ENCODE results near the gene UBD. TPM values are rescaled to one million over a fixed set of nuclear protein-coding genes. Genes with fewer than 3 reads are reported as not detected.

Gene UBD
- total RNA-seq, 1 donor = not detected

GRCh38 chr6:29509711-29510110 is 49.8 kb downstream of the UBD start:
- no peak overlapping the region for H3K4me3 ChIP-seq (ENCODE audit: low read depth, low read length)
- no peak for TF ChIP-seq CTCF (IDR thresholded peaks at IDR 0.05; ENCODE audit: insufficient read depth, low read depth, low read length)
- no peak for DNase-seq (ENCODE audit: low read depth)

- DNase-seq (ENCODE audit: low read depth) = no peak
- H3K4me3 ChIP-seq (ENCODE audit: low read depth, low read length) = no peak overlapping the region
- no peak for TF ChIP-seq CTCF (IDR thresholded peaks at IDR 0.05; ENCODE audit: insufficient read depth, low read depth, low read length)
Measured at GRCh38 chr6:29509239-29509638, 50.3 kb downstream of the UBD start.

GRCh38 chr6:29507319-29507718 is 52.2 kb downstream of the UBD start:
- no peak for TF ChIP-seq CTCF (IDR thresholded peaks at IDR 0.05; ENCODE audit: insufficient read depth, low read depth, low read length)
- DNase-seq (ENCODE audit: low read depth) = no peak
- H3K4me3 ChIP-seq (ENCODE audit: low read depth, low read length) = no peak overlapping the region

- no peak overlapping the region for H3K4me3 ChIP-seq (ENCODE audit: low read depth, low read length)
- no peak for TF ChIP-seq CTCF (IDR thresholded peaks at IDR 0.05; ENCODE audit: insufficient read depth, low read depth, low read length)
- DNase-seq (ENCODE audit: low read depth) = no peak
Measured at GRCh38 chr6:29506446-29507067, 53.0 kb downstream of the UBD start.

GRCh38 chr6:29505808-29506207 is 53.7 kb downstream of the UBD start:
- H3K4me3 ChIP-seq (ENCODE audit: low read depth, low read length) = no peak overlapping the region
- no peak for TF ChIP-seq CTCF (IDR thresholded peaks at IDR 0.05; ENCODE audit: insufficient read depth, low read depth, low read length)
- no peak for DNase-seq (ENCODE audit: low read depth)

Small RNAs within 50 kb of the gene (small RNA-seq; reads per million reads assigned to genes)
- gene SNORD32B = not detected
- not detected for gene TMEM183AP1

Other genes starting within 250 kb of the UBD start
- gene OR5V1, start 190.9 kb downstream of the UBD start, total RNA-seq = not detected in 2 replicates
- not detected in 2 replicates for gene OR12D3, start 184.4 kb downstream of the UBD start, total RNA-seq
- gene OR12D2, start 164.1 kb downstream of the UBD start, total RNA-seq = not detected in 2 replicates
- gene OR12D1, start 144.8 kb downstream of the UBD start, total RNA-seq = not detected in 2 replicates
- gene OR10C1, start 120.4 kb downstream of the UBD start, total RNA-seq = not detected in 2 replicates
- gene OR11A1, start 102.7 kb downstream of the UBD start, total RNA-seq = not detected in 2 replicates
- not detected in 2 replicates for gene OR2H1, start 102.6 kb downstream of the UBD start, total RNA-seq
- not detected in 2 replicates for gene MAS1L, start 71.8 kb downstream of the UBD start, total RNA-seq
- gene OR2H2, start 25.4 kb upstream of the UBD start, total RNA-seq = not detected in 2 replicates
- 12.5 and 13.9 TPM in 2 replicates for gene GABBR1, start 73.5 kb upstream of the UBD start, total RNA-seq
- gene MOG, start 97.4 kb upstream of the UBD start, total RNA-seq = not detected in 2 replicates
- 0.32 TPM in 1 of 2 replicates, not detected in the other for gene ZFP57, start 121.4 kb upstream of the UBD start, total RNA-seq
- gene HLA-F, start 163.7 kb upstream of the UBD start, total RNA-seq = 27.2 and 42.2 TPM in 2 replicates

All from fibroblast of villous mesenchyme (primary cell).